Measurements from ENCODE around the gene CDHR2. TPM values are rescaled to one million over a fixed set of nuclear protein-coding genes. Genes with fewer than 3 reads are reported as not detected.

Gene CDHR2
- total RNA-seq (2021; ENCODE audit: unreplicated experiment) (0.10 TPM), Bru-seq, nascent RNA (percentile 29 among the genes with signal in this experiment), BruChase-seq, experiment 1, labeled RNA remaining after a 6-hour chase (percentile 25 among the genes with signal in this experiment), BruChase-seq, experiment 2, labeled RNA remaining after a 2-hour chase (percentile 23 among the genes with signal in this experiment)
- 0.32 and 0.48 TPM in 2 replicates for polyA plus RNA-seq (2012)
- long read RNA-seq, partial matches to known transcripts = 0 of 1 reads
- long read RNA-seq, other reads (novel, unspliced or antisense) = 1 of 1 reads

DNA sequence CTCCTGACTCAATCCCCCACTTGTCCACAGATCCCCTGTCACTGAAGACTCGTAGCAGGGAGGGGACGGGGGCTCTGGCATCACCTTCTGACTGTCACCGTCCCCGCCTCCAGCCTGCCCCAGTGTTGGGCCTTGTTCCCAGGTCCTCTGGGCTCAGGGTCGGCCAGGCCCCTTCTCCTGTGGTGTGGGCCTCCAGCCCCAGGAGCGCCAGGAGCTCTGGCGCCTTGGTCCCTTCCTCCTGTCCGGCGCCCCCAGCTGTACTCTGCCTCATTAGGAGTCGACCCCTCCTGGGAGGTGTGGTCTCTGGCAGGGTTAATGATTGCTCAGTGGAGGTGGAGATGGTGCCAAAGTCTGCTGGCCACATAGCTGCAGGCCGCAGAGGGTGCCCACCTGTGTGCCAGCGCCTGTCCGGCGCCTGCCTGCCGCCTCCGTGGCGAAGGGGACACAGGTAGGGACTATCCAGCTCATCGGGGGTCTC lies at the start of gene CDHR2:
TSS of gene CDHR2 (plus strand) at position 376 of the 478 bp plus-strand sequence. CDS start 16,011 bp downstream, outside the sequence.
- ATAC-seq = no peak
- CTCF ChIA-PET = no interaction called here

More for the DNA sequence above, at the start of gene CDHR2:
- RAD21 ChIA-PET (ENCODE audit: low non-redundant PET in 1 of 2, low total read pairs in 2 of 2, uncharacterized antibody in 2 of 2, unreplicated experiment in 2 of 2) = no interaction called here
- TF ChIP-seq ZBTB33 (IDR thresholded peaks at IDR 0.05; ENCODE audit: extremely low read depth, insufficient replicate concordance, low read length) = no peak
- TF ChIP-seq TCF7L2 (IDR thresholded peaks at IDR 0.05; ENCODE audit: borderline replicate concordance, extremely low read depth, insufficient read depth, insufficient read length) = no peak
- TF ChIP-seq FOSL1 (IDR thresholded peaks at IDR 0.05; ENCODE audit: low read depth) = no peak
- TF ChIP-seq, protein P1, sequence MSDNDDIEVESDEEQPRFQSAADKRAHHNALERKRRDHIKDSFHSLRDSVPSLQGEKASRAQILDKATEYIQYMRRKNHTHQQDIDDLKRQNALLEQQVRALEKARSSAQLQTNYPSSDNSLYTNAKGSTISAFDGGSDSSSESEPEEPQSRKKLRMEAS (IDR thresholded peaks at IDR 0.05) = no peak
- no peak for TF ChIP-seq EZH2 (IDR thresholded peaks at IDR 0.05)
- no peak for TF ChIP-seq ELF1 (IDR thresholded peaks at IDR 0.05; ENCODE audit: borderline replicate concordance, low read depth)
- TF ChIP-seq, protein P2, sequence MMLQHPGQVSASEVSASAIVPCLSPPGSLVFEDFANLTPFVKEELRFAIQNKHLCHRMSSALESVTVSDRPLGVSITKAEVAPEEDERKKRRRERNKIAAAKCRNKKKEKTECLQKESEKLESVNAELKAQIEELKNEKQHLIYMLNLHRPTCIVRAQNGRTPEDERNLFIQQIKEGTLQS (IDR thresholded peaks at IDR 0.05) = no peak
- TF ChIP-seq CEBPB (IDR thresholded peaks at IDR 0.05; ENCODE audit: low read depth) = no peak
- no peak for TF ChIP-seq POLR2A (IDR thresholded peaks at IDR 0.05; ENCODE audit: borderline replicate concordance, extremely low read depth, insufficient read depth, insufficient read length)
- no peak for TF ChIP-seq CTCF (IDR thresholded peaks at IDR 0.05 in 2 of 3, conservative IDR thresholded peaks at IDR 0.05 in 1 of 3; ENCODE audit: borderline replicate concordance in 1 of 3, insufficient read depth in 1 of 3, low read depth in 2 of 3, low read length in 2 of 3)
- no peak for TF ChIP-seq POLR2AphosphoS5 (IDR thresholded peaks at IDR 0.05; ENCODE audit: low read depth, low read length)
- no peak for TF ChIP-seq SRF (IDR thresholded peaks at IDR 0.05; ENCODE audit: low read depth)
- TF ChIP-seq ZNF274 (IDR thresholded peaks at IDR 0.05; ENCODE audit: low read depth, low read length) = no peak
- H3K79me2 ChIP-seq (ENCODE audit: insufficient read depth, low read length) = no peaks in the 10 kb centered on the region
- no peak within 1 kb of the TSS for H3K4me3 ChIP-seq (replicated peaks in 1 of 2; ENCODE audit: low read depth in 1 of 2, low read length in 2 of 2)
- no peaks in the 10 kb centered on the region for H4K20me1 ChIP-seq (ENCODE audit: insufficient read depth)
- no peaks in the 10 kb centered on the region for H3K9me3 ChIP-seq (ENCODE audit: control insufficient read depth in 1 of 2, insufficient read depth in 1 of 2, low read depth in 1 of 2, low read length in 2 of 2)
- H3K27me3 ChIP-seq (ENCODE audit: insufficient read depth, low read length) = no peaks in the 10 kb centered on the region
- POLR2A ChIA-PET = no interaction called here
- intact Hi-C loops (cut with micrococcal nuclease) = no loop called here
- H3K4me2 ChIP-seq (ENCODE audit: low read length) = no peak within 1 kb of the TSS
- H2AFZ ChIP-seq (ENCODE audit: low read depth, low read length, poor library complexity, severe bottlenecking) = no peak within 1 kb of the TSS
- no peaks in the 10 kb centered on the region for H3K36me3 ChIP-seq (ENCODE audit: control insufficient read depth in 1 of 2, insufficient read depth in 2 of 2, low read length in 2 of 2)
- no TSS peak for BruUV-seq (replicated peaks)
- H3K9ac ChIP-seq (ENCODE audit: low read length) = no peak within 1 kb of the TSS
- no peaks in the 10 kb centered on the region for H3K9me2 ChIP-seq (ENCODE audit: insufficient read depth)
- H3K4me1 ChIP-seq (ENCODE audit: control insufficient read depth in 1 of 2, insufficient read depth in 2 of 2, low read length in 2 of 2) = peaks cover 24 to 49% of the 10 kb centered on the region in 2 experiments
- no peak within 1 kb of the TSS; the same call in 1 of the 2 replicates for H3K27ac ChIP-seq (ENCODE audit: low read depth, low read length)
- no peak for DNase-seq (ENCODE audit: low read depth, low spot score)

Measured in HCT116 (cell line).